ENCODE data around the gene EVA1B. TPM values are rescaled to one million over a fixed set of nuclear protein-coding genes. Genes with fewer than 3 reads are reported as not detected.

The EVA1B gene
- total RNA-seq, 1 experiment from 2014 or later = 79.0 TPM

DNA sequence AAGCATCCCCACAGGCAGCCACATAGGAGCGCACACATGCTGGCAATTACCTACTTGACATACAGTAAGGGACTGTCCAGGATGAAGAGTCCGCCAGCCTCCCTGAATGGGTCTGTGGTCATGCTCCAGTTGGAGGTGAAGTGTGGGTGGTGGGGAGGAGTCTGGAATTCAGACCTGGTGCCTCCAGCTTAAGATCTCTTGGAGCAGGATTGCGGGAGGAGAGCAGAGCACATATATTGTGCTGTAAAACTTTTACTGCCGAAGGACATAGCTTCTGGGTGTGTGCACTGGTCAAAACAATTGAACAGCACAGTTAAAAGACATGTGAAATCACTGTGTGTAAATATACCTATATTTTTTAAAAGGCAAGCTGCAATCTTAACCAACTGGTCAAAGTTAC lies 44.4 kb upstream of the EVA1B start:
- H3K4me1 ChIP-seq (ENCODE audit: control insufficient read depth, insufficient read depth, low read length) = peaks cover 29% of the 10 kb centered on the region
- H3K9me3 ChIP-seq (ENCODE audit: control insufficient read depth, insufficient read depth, low read depth, low read length) = no peaks in the 10 kb centered on the region
- DNase-seq (ENCODE audit: low read depth, low spot score) = no peak
- in situ Hi-C loops (cut with HindIII; ENCODE audit: low pct_unique_long_range_greater_than_20kb, low sequenced_read_pairs) = no loop called here
- POLR2A ChIA-PET = no interaction called here
- no peak overlapping the region for H3K27ac ChIP-seq (ENCODE audit: low read length)
- intact Hi-C loops (cut with micrococcal nuclease; ENCODE audit: unreplicated experiment) = no loop called here
- H3K27me3 ChIP-seq (ENCODE audit: control insufficient read depth, insufficient read depth, low read length) = no peaks in the 10 kb centered on the region
- BruUV-seq (replicated peaks) = no TSS peak
- H3K4me3 ChIP-seq (ENCODE audit: low read depth in 2 of 2, low read length in 2 of 2) = no peak overlapping the region
- TF ChIP-seq SIN3A (IDR thresholded peaks at IDR 0.05; ENCODE audit: borderline replicate concordance, insufficient read depth, low read depth, low read length) (no peak), POLR2AphosphoS5 (IDR thresholded peaks at IDR 0.05; ENCODE audit: low read depth, low read length) (no peak), TCF7L2 (IDR thresholded peaks at IDR 0.05; ENCODE audit: low read depth, low read length) (no peak)
- TF ChIP-seq, protein P1, sequence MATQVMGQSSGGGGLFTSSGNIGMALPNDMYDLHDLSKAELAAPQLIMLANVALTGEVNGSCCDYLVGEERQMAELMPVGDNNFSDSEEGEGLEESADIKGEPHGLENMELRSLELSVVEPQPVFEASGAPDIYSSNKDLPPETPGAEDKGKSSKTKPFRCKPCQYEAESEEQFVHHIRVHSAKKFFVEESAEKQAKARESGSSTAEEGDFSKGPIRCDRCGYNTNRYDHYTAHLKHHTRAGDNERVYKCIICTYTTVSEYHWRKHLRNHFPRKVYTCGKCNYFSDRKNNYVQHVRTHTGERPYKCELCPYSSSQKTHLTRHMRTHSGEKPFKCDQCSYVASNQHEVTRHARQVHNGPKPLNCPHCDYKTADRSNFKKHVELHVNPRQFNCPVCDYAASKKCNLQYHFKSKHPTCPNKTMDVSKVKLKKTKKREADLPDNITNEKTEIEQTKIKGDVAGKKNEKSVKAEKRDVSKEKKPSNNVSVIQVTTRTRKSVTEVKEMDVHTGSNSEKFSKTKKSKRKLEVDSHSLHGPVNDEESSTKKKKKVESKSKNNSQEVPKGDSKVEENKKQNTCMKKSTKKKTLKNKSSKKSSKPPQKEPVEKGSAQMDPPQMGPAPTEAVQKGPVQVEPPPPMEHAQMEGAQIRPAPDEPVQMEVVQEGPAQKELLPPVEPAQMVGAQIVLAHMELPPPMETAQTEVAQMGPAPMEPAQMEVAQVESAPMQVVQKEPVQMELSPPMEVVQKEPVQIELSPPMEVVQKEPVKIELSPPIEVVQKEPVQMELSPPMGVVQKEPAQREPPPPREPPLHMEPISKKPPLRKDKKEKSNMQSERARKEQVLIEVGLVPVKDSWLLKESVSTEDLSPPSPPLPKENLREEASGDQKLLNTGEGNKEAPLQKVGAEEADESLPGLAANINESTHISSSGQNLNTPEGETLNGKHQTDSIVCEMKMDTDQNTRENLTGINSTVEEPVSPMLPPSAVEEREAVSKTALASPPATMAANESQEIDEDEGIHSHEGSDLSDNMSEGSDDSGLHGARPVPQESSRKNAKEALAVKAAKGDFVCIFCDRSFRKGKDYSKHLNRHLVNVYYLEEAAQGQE (IDR thresholded peaks at IDR 0.05; ENCODE audit: insufficient read depth in 1 of 2, low read depth in 2 of 2, low read length in 1 of 2) = no peak
- TF ChIP-seq, protein P2, sequence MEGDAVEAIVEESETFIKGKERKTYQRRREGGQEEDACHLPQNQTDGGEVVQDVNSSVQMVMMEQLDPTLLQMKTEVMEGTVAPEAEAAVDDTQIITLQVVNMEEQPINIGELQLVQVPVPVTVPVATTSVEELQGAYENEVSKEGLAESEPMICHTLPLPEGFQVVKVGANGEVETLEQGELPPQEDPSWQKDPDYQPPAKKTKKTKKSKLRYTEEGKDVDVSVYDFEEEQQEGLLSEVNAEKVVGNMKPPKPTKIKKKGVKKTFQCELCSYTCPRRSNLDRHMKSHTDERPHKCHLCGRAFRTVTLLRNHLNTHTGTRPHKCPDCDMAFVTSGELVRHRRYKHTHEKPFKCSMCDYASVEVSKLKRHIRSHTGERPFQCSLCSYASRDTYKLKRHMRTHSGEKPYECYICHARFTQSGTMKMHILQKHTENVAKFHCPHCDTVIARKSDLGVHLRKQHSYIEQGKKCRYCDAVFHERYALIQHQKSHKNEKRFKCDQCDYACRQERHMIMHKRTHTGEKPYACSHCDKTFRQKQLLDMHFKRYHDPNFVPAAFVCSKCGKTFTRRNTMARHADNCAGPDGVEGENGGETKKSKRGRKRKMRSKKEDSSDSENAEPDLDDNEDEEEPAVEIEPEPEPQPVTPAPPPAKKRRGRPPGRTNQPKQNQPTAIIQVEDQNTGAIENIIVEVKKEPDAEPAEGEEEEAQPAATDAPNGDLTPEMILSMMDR (IDR thresholded peaks at IDR 0.05) = no peak
- CTCF ChIA-PET = interaction anchor here (2.6 kb wide), 1 partner anchor 25 kb away, joined by 9 read pairs; no protein-coding TSS in a partner anchor
- no peak for ATAC-seq
- H3K36me3 ChIP-seq (ENCODE audit: control insufficient read depth, insufficient read depth, low read length) = no peaks in the 10 kb centered on the region

DNA sequence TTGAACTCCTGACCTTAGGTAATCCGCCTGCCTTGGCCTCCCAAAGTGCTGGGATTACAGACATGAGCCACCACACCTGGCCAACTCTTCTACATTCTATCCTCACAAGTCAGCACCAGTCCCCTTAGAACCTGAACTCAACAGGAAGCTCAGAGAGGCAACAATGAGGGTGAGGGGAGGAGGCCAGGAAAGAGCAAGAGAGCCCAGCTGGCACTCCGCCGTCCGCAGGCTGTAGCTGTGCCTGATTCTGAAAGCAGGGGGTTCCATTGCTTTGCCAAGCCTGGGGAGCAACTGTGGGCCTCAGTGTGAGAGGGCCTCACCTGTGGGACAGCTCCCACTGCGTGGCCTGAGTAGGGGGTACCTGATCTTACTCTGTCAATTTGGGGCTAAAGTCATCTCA lies 43.6 kb upstream of the EVA1B start:
- H3K27me3 ChIP-seq (ENCODE audit: control insufficient read depth, insufficient read depth, low read length) = no peaks in the 10 kb centered on the region
- BruUV-seq (replicated peaks) = no TSS peak
- H3K4me1 ChIP-seq (ENCODE audit: control insufficient read depth, insufficient read depth, low read length) = peaks cover 22% of the 10 kb centered on the region
- ChIA-PET POLR2A (no interaction called here), CTCF (no interaction called here)
- no peak overlapping the region for H3K4me3 ChIP-seq (ENCODE audit: low read depth in 2 of 2, low read length in 2 of 2)
- H3K27ac ChIP-seq (ENCODE audit: low read length) = no peak overlapping the region
- in situ Hi-C loops (cut with HindIII; ENCODE audit: low pct_unique_long_range_greater_than_20kb, low sequenced_read_pairs) = no loop called here
- no peaks in the 10 kb centered on the region for H3K36me3 ChIP-seq (ENCODE audit: control insufficient read depth, insufficient read depth, low read length)
- no peak for ATAC-seq
- no peak for DNase-seq (ENCODE audit: low read depth, low spot score)
- intact Hi-C loops (cut with micrococcal nuclease; ENCODE audit: unreplicated experiment) = no loop called here
- H3K9me3 ChIP-seq (ENCODE audit: control insufficient read depth, insufficient read depth, low read depth, low read length) = no peaks in the 10 kb centered on the region
- TF ChIP-seq TCF7L2 (IDR thresholded peaks at IDR 0.05; ENCODE audit: low read depth, low read length) (no peak), SIN3A (IDR thresholded peaks at IDR 0.05; ENCODE audit: borderline replicate concordance, insufficient read depth, low read depth, low read length) (no peak), POLR2AphosphoS5 (IDR thresholded peaks at IDR 0.05; ENCODE audit: low read depth, low read length) (no peak)
- TF ChIP-seq, protein P1 (IDR thresholded peaks at IDR 0.05; ENCODE audit: insufficient read depth in 1 of 2, low read depth in 2 of 2, low read length in 1 of 2) = no peak
- TF ChIP-seq, protein P2 (IDR thresholded peaks at IDR 0.05) = no peak
